T-helper 22 cell (primary cell): ENCODE data around the gene LHX1.

Source experiments
- DNase-seq: peaks from one replicate; pipeline ENCODE4 v3.0.0-alpha.2; 2020; ENCODE audit warnings: low read depth

The LHX1 gene

DNA sequence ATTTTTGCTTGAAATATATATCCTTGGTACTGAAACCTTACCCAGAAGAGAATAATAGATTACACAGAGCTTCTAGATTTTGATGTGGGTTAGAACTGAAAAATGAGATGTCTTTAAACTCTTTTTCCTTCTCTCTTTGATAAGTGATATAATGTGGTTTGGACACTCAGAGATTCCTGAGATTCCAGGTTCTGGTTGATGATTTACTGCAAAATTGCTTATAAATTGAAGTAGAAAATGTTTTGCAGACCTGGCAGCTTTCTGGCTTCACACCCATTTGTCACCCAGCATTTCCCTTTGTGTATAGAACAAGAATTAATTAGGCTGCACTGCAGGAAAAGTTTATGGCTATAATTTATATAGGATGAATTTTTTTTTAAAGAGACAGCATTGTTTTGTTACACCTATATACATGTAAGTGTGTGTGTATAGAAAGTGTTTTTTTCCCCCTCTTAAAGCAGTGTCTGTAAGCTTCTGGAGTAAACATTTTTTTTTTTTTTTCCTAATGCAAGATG is 35.0 kb downstream of the LHX1 start:
- DNase-seq, result no peak

DNA sequence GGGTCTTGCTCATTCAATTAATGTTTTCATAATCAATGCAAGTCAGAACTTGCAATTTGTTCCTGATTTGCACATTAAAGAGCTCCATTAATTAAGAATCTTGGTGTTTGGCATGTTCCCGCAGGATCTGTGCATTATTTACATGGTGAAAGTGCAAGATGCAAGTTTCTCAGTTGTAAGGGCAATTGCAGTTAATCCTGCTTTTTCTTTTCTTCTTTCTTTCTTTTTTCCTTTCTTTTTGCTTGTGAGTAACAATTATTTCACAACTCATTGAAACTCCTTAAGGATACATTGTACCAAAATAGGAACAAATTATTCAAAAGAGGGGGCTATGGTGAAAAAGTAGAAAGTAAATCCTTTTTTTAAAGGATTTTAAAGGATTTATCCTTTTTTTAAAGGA is 35.6 kb downstream of the LHX1 start:
- DNase-seq, result no peak

DNA sequence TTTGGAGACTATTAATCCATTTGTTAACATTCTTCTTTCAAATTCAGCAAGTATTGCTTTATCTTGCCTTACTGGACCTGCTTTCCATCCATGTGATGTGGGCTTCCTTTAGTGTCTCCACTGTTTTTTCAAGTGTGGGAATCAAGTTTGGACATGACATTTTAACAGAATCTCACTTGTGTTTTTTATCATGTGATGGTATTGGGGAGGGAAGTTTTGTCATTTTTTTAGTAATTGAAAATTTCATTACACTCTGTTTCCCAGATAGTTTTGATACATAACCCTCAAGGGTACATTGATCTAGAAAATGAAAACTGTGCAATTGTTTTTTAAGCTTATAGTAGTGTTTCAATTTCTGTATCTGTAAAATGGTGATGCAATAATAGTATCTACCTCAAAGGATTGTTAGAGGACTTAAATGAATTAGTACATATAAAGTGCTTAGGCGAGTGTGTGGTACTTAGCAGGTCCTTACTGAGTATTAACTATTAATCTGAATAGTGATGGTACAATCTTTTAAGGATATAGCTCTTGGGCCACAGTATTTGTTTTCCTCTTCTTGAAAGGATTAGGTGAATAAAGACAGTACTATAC is 38.7 kb downstream of the LHX1 start:
- DNase-seq, result no peak

DNA sequence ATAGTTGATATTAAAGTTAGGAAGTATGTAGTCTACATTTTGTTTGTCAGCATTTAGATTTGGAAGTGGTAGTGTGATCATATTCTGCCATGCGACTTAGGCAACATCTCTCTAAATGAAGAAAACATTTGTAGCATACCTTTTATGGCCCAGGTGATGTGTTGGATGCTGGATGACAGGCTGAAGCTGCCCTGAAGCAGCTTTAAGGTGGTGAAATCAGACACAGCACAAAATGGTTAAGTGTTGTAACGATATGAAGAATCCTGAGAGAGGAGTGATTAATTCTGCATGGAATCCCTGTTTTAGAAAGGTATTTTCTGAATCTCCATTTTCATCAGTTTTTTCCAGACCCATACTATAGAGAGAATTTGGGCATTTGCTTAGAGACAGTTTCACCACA is 39.8 kb downstream of the LHX1 start:
- DNase-seq, result no peak

DNA sequence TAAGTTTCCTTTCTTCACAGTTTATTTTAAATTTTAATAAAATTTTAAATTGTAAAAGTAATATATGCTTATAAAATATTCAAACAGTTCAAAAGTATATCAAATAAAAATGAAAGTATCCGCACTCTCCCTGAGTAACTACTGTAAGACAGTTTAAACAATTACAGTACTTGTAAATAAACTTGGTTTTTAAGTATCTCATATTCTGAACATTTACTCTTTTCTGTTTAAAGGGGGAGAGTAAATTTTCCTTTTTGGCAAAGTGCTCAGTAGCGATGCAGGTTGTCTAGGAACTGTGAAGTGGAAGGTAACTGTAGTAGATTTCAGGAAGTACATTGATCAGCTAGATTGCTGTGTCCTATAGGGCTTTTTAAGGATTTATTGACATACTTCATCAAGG is 40.3 kb downstream of the LHX1 start:
- no peak for DNase-seq

DNA sequence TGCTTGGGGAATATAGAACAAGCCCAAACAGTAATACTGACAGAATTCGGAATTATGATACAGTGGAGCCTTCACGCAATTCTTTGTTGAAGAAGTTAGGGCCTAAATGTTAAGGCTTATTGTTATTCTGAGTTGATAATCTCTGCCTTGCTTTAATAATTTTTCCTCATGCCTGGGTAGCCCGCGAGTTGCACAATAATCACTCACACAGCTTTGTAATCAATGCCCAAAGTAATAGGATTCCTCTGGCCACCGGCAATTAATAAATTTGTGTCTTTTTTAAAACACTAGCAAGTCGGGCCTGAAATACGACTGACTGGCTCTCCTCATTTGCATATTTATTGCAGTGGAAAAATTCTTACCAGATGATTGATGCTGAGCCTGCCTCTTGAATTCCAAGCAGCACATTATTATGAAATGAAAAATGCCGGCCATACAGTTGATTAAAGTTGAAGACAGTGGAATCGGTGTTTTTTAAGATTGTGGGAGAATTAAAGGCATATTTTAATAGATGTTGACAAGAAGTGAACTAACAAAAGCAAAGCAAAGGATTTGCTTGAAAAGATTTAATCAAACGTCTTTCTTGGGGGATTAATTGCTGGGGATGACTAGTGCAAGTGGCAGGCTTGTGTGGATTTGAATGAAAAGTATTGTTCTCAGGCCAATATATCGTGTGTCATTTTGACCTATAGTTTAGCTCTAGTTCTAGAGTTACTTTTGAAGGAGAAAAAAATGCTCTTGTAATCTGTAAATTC is 41.7 kb downstream of the LHX1 start:
- no peak for DNase-seq

DNA sequence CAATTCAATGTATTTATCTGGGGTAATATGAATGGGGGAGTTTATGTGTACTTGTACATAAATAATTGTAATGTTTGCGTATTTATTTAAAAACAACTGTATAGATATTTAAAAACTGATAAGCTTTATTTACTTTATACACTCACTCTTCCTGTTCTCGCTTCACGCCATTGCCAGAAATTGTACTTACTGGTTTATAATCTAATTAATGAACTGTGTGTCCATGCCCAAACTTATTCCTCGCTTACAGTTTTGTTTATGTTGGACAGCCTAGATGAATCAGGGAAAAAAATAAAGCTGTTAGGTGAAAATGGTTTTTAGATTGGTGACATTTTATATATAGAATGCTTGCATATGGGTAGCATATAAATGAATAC is 42.3 kb downstream of the LHX1 start:
- DNase-seq, result no peak

DNA sequence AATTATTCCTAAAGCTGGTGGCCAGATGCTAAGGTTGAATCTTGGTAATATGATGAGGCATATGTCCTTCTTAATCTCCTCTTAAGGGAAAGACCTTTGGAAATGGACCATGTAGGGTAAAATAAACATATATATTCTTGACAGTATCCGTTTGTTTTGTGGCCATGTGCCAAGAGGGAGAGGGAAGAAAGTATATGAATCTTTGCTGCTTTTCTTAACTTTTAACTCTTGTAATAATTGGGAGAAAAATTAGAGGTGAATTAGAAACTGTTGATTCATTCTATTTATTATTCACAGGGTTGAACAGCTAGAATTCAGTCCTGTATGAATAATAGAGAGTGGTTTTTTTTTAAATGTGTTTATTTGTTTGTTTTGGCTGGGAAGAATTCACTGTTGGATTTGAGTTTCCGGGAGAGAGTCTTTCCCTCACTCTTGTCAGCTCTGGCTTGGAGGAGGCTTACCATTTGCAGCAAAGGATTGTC is 43.0 kb downstream of the LHX1 start:
- no peak for DNase-seq

DNA sequence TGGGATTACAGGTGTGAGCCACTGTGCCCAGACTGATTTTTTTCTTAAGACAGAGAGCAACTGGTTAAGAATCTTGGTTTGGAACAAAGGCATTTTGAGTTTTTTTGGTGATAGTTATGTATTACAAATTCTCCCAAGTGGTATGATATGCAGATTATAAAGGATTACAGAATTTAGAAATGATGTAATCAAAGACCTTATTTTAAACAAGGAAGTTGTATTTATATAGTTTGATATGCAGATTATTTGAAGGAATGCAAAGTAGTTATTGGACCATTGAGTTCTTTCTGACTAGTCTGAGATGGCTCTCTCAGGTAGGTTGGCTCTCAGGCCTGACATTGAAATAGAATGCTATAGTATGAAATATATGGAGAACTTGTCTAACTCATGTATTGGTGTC is 46.3 kb downstream of the LHX1 start:
- DNase-seq, result no peak

DNA sequence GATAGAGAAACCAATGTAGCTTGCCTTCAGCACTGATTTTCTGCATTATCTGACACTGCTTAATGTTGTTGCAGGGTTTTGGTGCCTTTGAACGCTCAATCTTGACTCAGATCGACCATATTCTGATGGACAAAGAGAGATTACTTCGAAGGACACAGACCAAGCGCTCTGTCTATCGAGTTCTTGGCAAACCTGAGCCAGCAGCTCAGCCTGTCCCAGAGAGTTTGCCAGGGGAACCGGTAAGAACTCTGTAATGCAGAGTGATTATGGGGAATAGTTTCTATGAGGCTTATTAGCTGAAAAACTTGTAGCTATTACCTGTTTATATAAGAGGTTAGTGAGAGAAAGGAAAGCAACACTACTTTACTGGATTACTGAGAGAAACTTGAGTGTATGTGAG is 51.9 kb downstream of the LHX1 start:
- no peak for DNase-seq

DNA sequence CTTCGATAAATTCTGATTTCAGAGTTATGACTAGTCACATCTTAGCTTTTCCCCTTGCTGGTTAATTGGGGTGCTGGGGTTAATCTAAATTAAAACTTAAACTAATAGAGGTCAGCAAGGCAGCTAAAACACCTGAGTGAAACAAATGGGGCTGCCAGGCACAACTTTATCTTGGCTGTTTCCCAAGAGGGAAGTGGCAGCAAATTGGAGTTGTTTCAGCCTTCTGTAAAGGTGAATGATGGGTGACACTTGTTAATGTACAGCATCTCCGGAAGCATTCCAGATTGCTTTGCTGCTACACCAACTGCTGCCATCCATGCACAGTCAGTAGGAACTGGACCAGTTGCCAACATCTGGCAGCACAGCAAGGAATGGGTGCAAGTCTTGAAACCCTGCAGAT is 55.4 kb downstream of the LHX1 start:
- DNase-seq, result no peak

DNA sequence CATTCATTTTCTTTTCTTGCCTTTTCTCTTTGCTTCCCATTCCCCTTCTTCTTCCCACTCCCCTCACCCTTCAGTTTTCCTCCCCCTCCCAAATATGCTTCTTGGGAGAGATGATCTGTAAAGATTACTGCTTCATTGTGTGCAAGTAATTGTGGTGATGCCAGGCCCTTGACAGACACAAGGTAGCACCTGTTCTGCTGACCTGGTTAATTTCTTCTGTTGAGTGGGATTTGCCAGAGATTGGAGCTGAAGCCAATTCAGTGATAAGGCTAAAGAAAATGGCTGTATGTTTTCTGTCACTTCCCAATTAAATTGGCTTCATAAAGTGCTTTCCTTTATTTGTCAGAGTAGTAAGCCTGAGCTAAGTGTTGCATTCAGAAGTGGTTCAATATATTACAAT is 56.0 kb downstream of the LHX1 start:
- DNase-seq, result no peak
